Amygdala (tissue), 56 donors: ENCODE data around the gene PEMT.
A peak's percentile ranks its signal among the peaks of the same experiment; 100 is the strongest.

Source experiments
- DNase-seq, 56 donors: peaks; one replicate each; lab custom pipeline; 2025; lab: John Stamatoyannopoulos, UW

The PEMT gene

GRCh38 chr17:17518014-17518413, 73.5 kb downstream of the PEMT start:
- DNase-seq, result no peak

- no peak for DNase-seq
Measured at GRCh38 chr17:17516941-17517720, 74.4 kb downstream of the PEMT start.

GRCh38 chr17:17515934-17516930, 75.3 kb downstream of the PEMT start:
- DNase-seq, result no peak

GRCh38 chr17:17514993-17515933, 76.2 kb downstream of the PEMT start:
- no peak for DNase-seq

- no peak for DNase-seq
Measured at GRCh38 chr17:17514361-17514992, 77.0 kb downstream of the PEMT start.

- no peak for DNase-seq
Measured at GRCh38 chr17:17513626-17514025, 77.9 kb downstream of the PEMT start.

- no peak for DNase-seq
Measured at GRCh38 chr17:17512866-17513265, 78.6 kb downstream of the PEMT start.

GRCh38 chr17:17511881-17512858, 79.3 kb downstream of the PEMT start:
- DNase-seq, result peak in 1 of 56 donors; percentile 11

GRCh38 chr17:17511293-17511741, 80.2 kb downstream of the PEMT start:
- DNase-seq, result no peak

- no peak for DNase-seq
Measured at GRCh38 chr17:17510456-17511292, 80.8 kb downstream of the PEMT start.

- DNase-seq, result no peak
Measured at GRCh38 chr17:17509601-17510425, 81.7 kb downstream of the PEMT start.

GRCh38 chr17:17508646-17509591, 82.6 kb downstream of the PEMT start:
- DNase-seq, result no peak

GRCh38 chr17:17508019-17508535, 83.4 kb downstream of the PEMT start:
- no peak for DNase-seq

- DNase-seq, result no peak
Measured at GRCh38 chr17:17507465-17508011, 84.0 kb downstream of the PEMT start.

GRCh38 chr17:17506893-17507464, 84.5 kb downstream of the PEMT start:
- DNase-seq, result peak in 17 of 56 donors; percentile 20 to 65 (median 41)
